Right hindlimb (tissue), 1 donor: Measurements from ENCODE around the gene OLIG1.

Experiments used
- DNase-seq: peaks from one replicate; pipeline ENCODE4 v3.0.0-alpha.2; 2018

OLIG1 gene

GRCh38 chr21:33105088-33105487 is 35.1 kb downstream of the OLIG1 start:
- no peak for DNase-seq

- no peak for DNase-seq
Observed at GRCh38 chr21:33108228-33108627, 38.3 kb downstream of the OLIG1 start.

GRCh38 chr21:33109574-33110339 is 39.8 kb downstream of the OLIG1 start:
- DNase-seq, result no peak

GRCh38 chr21:33110340-33110715 is 40.4 kb downstream of the OLIG1 start:
- DNase-seq, result no peak

- no peak for DNase-seq
Observed at GRCh38 chr21:33111577-33111976, 41.6 kb downstream of the OLIG1 start.

- DNase-seq, result no peak
Observed at GRCh38 chr21:33112151-33112550, 42.2 kb downstream of the OLIG1 start.

- DNase-seq, result no peak
Observed at GRCh38 chr21:33112681-33113080, 42.7 kb downstream of the OLIG1 start.

- no peak for DNase-seq
Observed at GRCh38 chr21:33113131-33113530, 43.2 kb downstream of the OLIG1 start.

- no peak for DNase-seq
Observed at GRCh38 chr21:33114276-33114675, 44.3 kb downstream of the OLIG1 start.

GRCh38 chr21:33115631-33116510 is 45.9 kb downstream of the OLIG1 start:
- DNase-seq, result peak; percentile 46

- DNase-seq, result no peak
Observed at GRCh38 chr21:33116676-33117075, 46.7 kb downstream of the OLIG1 start.

GRCh38 chr21:33117101-33117888 is 47.4 kb downstream of the OLIG1 start:
- peak; percentile 11 for DNase-seq
